Measurements from ENCODE around the gene ETF1. TPM values are rescaled to one million over a fixed set of nuclear protein-coding genes. Genes with fewer than 3 reads are reported as not detected.

Gene ETF1
- polyA plus RNA-seq, 3 donors, result 34.8 to 71.4 (median 61.6) TPM

- Histone ChIP-seq H3K4me3 (replicated peaks in 1 of 3; ENCODE audit: low read depth in 2 of 3, low read length in 3 of 3) (peak overlapping the region in 1 of 3 experiments; percentile 98), H4K20me1 (ENCODE audit: insufficient read depth, low read length) (peaks cover 75% of the 10 kb centered on the region), H3K9ac (ENCODE audit: insufficient read depth, low read length, poor library complexity, severe bottlenecking) (no peak overlapping the region), H3K4me2 (replicated peaks; ENCODE audit: extremely low read depth, low read length, poor library complexity, severe bottlenecking) (peak overlapping the region; percentile 81), H3K27me3 (ENCODE audit: control insufficient read depth in 2 of 2, insufficient read depth in 2 of 2, low read length in 2 of 2) (no peaks in the 10 kb centered on the region), H3K9me3 (replicated peaks in 1 of 2; ENCODE audit: control insufficient read depth in 1 of 2, insufficient read depth in 1 of 2, low read length in 2 of 2) (no peaks in the 10 kb centered on the region), H2AFZ (ENCODE audit: insufficient read depth, low read depth, low read length, poor library complexity, severe bottlenecking) (no peak overlapping the region), H3K79me2 (ENCODE audit: insufficient read depth, low read length) (peaks cover 94% of the 10 kb centered on the region), H3K27ac (ENCODE audit: low read depth in 1 of 2, low read length in 2 of 2) (peak overlapping the region in 1 of 2 donors; percentile 34), H3K4me1 (ENCODE audit: control insufficient read depth in 1 of 2, insufficient read depth in 2 of 2, low read length in 2 of 2) (peaks cover 38 to 46% of the 10 kb centered on the region in 2 donors), H3K36me3 (replicated peaks in 1 of 2; ENCODE audit: control insufficient read depth in 1 of 2, insufficient read depth in 2 of 2, low read length in 2 of 2) (peaks cover 11 to 22% of the 10 kb centered on the region in 2 donors)
- TF ChIP-seq CTCF (IDR thresholded peaks at IDR 0.05), result no peak
- intact Hi-C loops (cut with micrococcal nuclease), result loop anchor here (5.0 to 10.0 kb wide), 3 partner anchors 75 to 365 kb away; partner anchors contain the start of genes BRD8 (in 1 of the 2), EGR1 (in 1 of the 2), KDM3B (in 1 of the 2) and KIF20A (in 1 of the 2)
- Mint-ChIP-seq H3K36me3 (peaks cover 14 to 38% of the 10 kb centered on the region in 2 donors), H3K27me3 (ENCODE audit: low read depth in 3 of 3) (no peaks in the 10 kb centered on the region), H3K4me1 (peaks cover 39% of the 10 kb centered on the region), H3K4me3 (no peak overlapping the region), H3K27ac (peak overlapping the region in 4 of 7 donors; percentile 44 to 76 (median 57)), H3K9me3 (peaks cover 0 to 2% (median 0%) of the 10 kb centered on the region in 7 donors)
- no peak for DNase-seq
Observed at GRCh38 chr5:138539791-138540190, 3.2 kb downstream of the ETF1 start.

- Histone ChIP-seq H3K4me1 (ENCODE audit: control insufficient read depth in 1 of 2, insufficient read depth in 2 of 2, low read length in 2 of 2) (peaks cover 31 to 39% of the 10 kb centered on the region in 2 donors), H2AFZ (ENCODE audit: insufficient read depth, low read depth, low read length, poor library complexity, severe bottlenecking) (no peak overlapping the region), H3K4me3 (replicated peaks in 1 of 3; ENCODE audit: low read depth in 2 of 3, low read length in 3 of 3) (peak overlapping the region in 1 of 3 experiments; percentile 98), H3K27me3 (ENCODE audit: control insufficient read depth in 2 of 2, insufficient read depth in 2 of 2, low read length in 2 of 2) (no peaks in the 10 kb centered on the region), H3K27ac (ENCODE audit: low read depth in 1 of 2, low read length in 2 of 2) (peak overlapping the region in 1 of 2 donors; percentile 34), H3K4me2 (replicated peaks; ENCODE audit: extremely low read depth, low read length, poor library complexity, severe bottlenecking) (peak overlapping the region; percentile 81), H4K20me1 (ENCODE audit: insufficient read depth, low read length) (peaks cover 82% of the 10 kb centered on the region), H3K9me3 (replicated peaks in 1 of 2; ENCODE audit: control insufficient read depth in 1 of 2, insufficient read depth in 1 of 2, low read length in 2 of 2) (no peaks in the 10 kb centered on the region), H3K79me2 (ENCODE audit: insufficient read depth, low read length) (peaks cover 94% of the 10 kb centered on the region), H3K36me3 (replicated peaks in 1 of 2; ENCODE audit: control insufficient read depth in 1 of 2, insufficient read depth in 2 of 2, low read length in 2 of 2) (peaks cover 11 to 28% of the 10 kb centered on the region in 2 donors), H3K9ac (ENCODE audit: insufficient read depth, low read length, poor library complexity, severe bottlenecking) (no peak overlapping the region)
- intact Hi-C loops (cut with micrococcal nuclease), result no loop called here
- Mint-ChIP-seq H3K36me3 (peaks cover 18 to 45% of the 10 kb centered on the region in 2 donors), H3K27ac (peak overlapping the region in 6 of 7 donors; percentile 15 to 76 (median 68)), H3K4me1 (peaks cover 32% of the 10 kb centered on the region), H3K9me3 (peaks cover 0 to 2% (median 0%) of the 10 kb centered on the region in 7 donors), H3K4me3 (no peak overlapping the region), H3K27me3 (ENCODE audit: low read depth in 3 of 3) (no peaks in the 10 kb centered on the region)
- no peak for DNase-seq
- WGBS (ENCODE audit: insufficient coverage), result 0% methylated on average over 1 of the region's 2 CpGs
- TF ChIP-seq CTCF (IDR thresholded peaks at IDR 0.05), result no peak
Observed at GRCh38 chr5:138538943-138539627, 4.0 kb downstream of the ETF1 start.
